Liver (tissue), 9 donors: ENCODE data around the gene DGKB. TPM values are rescaled to one million over a fixed set of nuclear protein-coding genes. Genes with fewer than 3 reads are reported as not detected.

Source experiments
- DNase-seq: peaks from one replicate; pipeline ENCODE4 v3.0.0-alpha.2; 2017; ENCODE audit warnings: low spot score
- H3K27ac ChIP-seq, 2 donors: one replicate each; pipeline ENCODE4 v1.7.0; 2013; ENCODE audit warnings: inconsistent platforms in 2 of 2, low read length in 2 of 2, control low read depth in 1 of 2, low read depth in 1 of 2, mild to moderate bottlenecking in 1 of 2
- H3K27me3 ChIP-seq, 4 donors: one replicate each; pipeline versions ENCODE4 v1.6.1 to v1.7.0; 2013; ENCODE audit warnings: low read length in 3 of 4, inconsistent platforms in 1 of 4, mild to moderate bottlenecking in 1 of 4, moderate library complexity in 1 of 4; ENCODE audit not compliant: control insufficient read depth in 4 of 4, insufficient read depth in 4 of 4
- H3K36me3 ChIP-seq, 4 donors: one replicate each; pipeline versions ENCODE4 v1.6.1 to v1.7.0; 2013; ENCODE audit warnings: low read length in 3 of 4, mild to moderate bottlenecking in 3 of 4, low read depth in 1 of 4, moderate library complexity in 1 of 4; ENCODE audit not compliant: control insufficient read depth in 4 of 4, insufficient read depth in 3 of 4
- H3K4me1 ChIP-seq, 4 donors: one replicate each; pipeline versions ENCODE4 v1.6.1 to v1.7.0; 2013; ENCODE audit warnings: low read length in 3 of 4, mild to moderate bottlenecking in 3 of 4, moderate library complexity in 1 of 4; ENCODE audit not compliant: control insufficient read depth in 4 of 4, insufficient read depth in 4 of 4
- H3K4me3 ChIP-seq, 3 donors: one replicate each; pipeline versions ENCODE4 v1.6.1 to v1.7.0; 2013; ENCODE audit warnings: low read length in 3 of 3, control low read depth in 1 of 3, low read depth in 1 of 3, mild to moderate bottlenecking in 1 of 3
- H3K9ac ChIP-seq, 2 donors: one replicate each; pipeline ENCODE4 v1.7.0; 2013; ENCODE audit warnings: low read length in 2 of 2, mild to moderate bottlenecking in 2 of 2, moderate library complexity in 2 of 2, control low read depth in 1 of 2, low read depth in 1 of 2
- H3K9me3 ChIP-seq, 4 donors: one replicate each; pipeline versions ENCODE4 v1.6.1 to v1.7.0; 2013; ENCODE audit warnings: low read length in 3 of 4; ENCODE audit not compliant: control insufficient read depth in 4 of 4
- CTCF ChIP-seq: fragments of 150-350 bp; IDR thresholded peaks from 2 replicates; pipeline ENCODE4 v1.5.1; 2017; ENCODE audit warnings: improper control_type of control experiment, low read depth, low read length; ENCODE audit not compliant: missing input control
- EGR1 ChIP-seq, 2 donors: IDR thresholded peaks; 2 replicates each; pipeline ENCODE4 v1.6.1; 2016 to 2018; ENCODE audit warnings: antibody characterized with exemption in 2 of 2, low read depth in 2 of 2
- FOXA1 ChIP-seq: IDR thresholded peaks from 2 replicates; pipeline ENCODE4 v1.6.1; 2016; ENCODE audit warnings: antibody characterized with exemption
- FOXA2 ChIP-seq: IDR thresholded peaks from 2 replicates; pipeline ENCODE4 v1.6.1; 2016; ENCODE audit warnings: antibody characterized with exemption
- GABPA ChIP-seq, 2 donors: IDR thresholded peaks in 1 of 2; conservative IDR thresholded peaks in 1 of 2; 2 replicates each; pipeline ENCODE4 v1.6.1; 2016; ENCODE audit warnings: antibody characterized with exemption in 2 of 2, mild to moderate bottlenecking in 1 of 2, moderate library complexity in 1 of 2
- HNF4A ChIP-seq, 2 donors: conservative IDR thresholded peaks; 2 replicates each; pipeline ENCODE4 v1.6.1; 2016; ENCODE audit warnings: antibody characterized with exemption in 2 of 2, mild to moderate bottlenecking in 2 of 2
- HNF4G ChIP-seq: IDR thresholded peaks from 2 replicates; pipeline ENCODE4 v1.6.1; 2016; ENCODE audit warnings: antibody characterized with exemption
- NR2F2 ChIP-seq: IDR thresholded peaks from 2 replicates; pipeline ENCODE4 v1.6.1; 2016; ENCODE audit warnings: antibody characterized with exemption
- RAD21 ChIP-seq, 2 donors: IDR thresholded peaks; 2 replicates each; pipeline ENCODE4 v1.6.1; 2016; ENCODE audit warnings: antibody characterized with exemption in 2 of 2, mild to moderate bottlenecking in 2 of 2
- RXRA ChIP-seq, 2 donors: IDR thresholded peaks; 2 replicates each; pipeline ENCODE4 v1.6.1; 2017 to 2018; ENCODE audit warnings: antibody characterized with exemption in 2 of 2, mild to moderate bottlenecking in 1 of 2
- SP1 ChIP-seq: IDR thresholded peaks from 2 replicates; pipeline ENCODE4 v1.6.1; 2018; ENCODE audit warnings: antibody characterized with exemption, mild to moderate bottlenecking
- TAF1 ChIP-seq: conservative IDR thresholded peaks from 2 replicates; pipeline ENCODE4 v1.6.1; 2016; ENCODE audit warnings: antibody characterized with exemption, mild to moderate bottlenecking
- YY1 ChIP-seq: IDR thresholded peaks from 2 replicates; pipeline ENCODE4 v1.6.1; 2016; ENCODE audit warnings: antibody characterized with exemption, mild to moderate bottlenecking
- WGBS: extraction: QIAGEN DNeasy Blood & Tissue Kit; methylation state at CpG from one replicate; pipeline ENCODE4 v1.1.7; 2013; 5-methylcytosine and 5-hydroxymethylcytosine counted together
- polyA plus RNA-seq, 2 donors: library from polyadenylated mRNA; stranded (reverse) in 1 of 2; unstranded in 1 of 2; fragments of 200-250 nt in 1 of 2; fragments of >200 nt in 1 of 2; fragmentation: Nextera tagmentation in 1 of 2; extraction: Ambion mirVana in 1 of 2; gene quantifications; one replicate each; pipeline versions ENCODE4 v1.2.1 to v1.2.3, GENCODE V29; 2013 to 2015
- total RNA-seq, 2 donors: library from RNA; depleted of rRNA; stranded (reverse); fragments of >200 nt; gene quantifications; one replicate each; pipeline ENCODE4 v1.2.3, GENCODE V29; 2014
- TF ChIP-seq, protein P1 (sequence below): IDR thresholded peaks from 2 replicates; pipeline ENCODE4 v1.6.1; 2016; ENCODE audit warnings: antibody characterized with exemption
- TF ChIP-seq, protein P2 (sequence below): IDR thresholded peaks from 2 replicates; pipeline ENCODE4 v1.6.1; 2016; ENCODE audit warnings: antibody characterized with exemption
- donor health status: healthy.
- donor health status: healthy.
- donor health status: healthy.
- donor health status: healthy.
- donor health status: healthy.

The DGKB gene
- total and polyA plus RNA-seq, 4 donors, result 0.09 to 0.42 TPM; not detected in 2

- Histone ChIP-seq H3K36me3 (peaks cover 0 to 1% (median 0%) of the 10 kb centered on the region in 4 donors), H3K27ac (no peak overlapping the region), H3K27me3 (no peaks in the 10 kb centered on the region), H3K4me1 (peaks cover 0 to 19% (median 9%) of the 10 kb centered on the region in 4 donors), H3K4me3 (no peak overlapping the region), H3K9me3 (no peaks in the 10 kb centered on the region), H3K9ac (no peak overlapping the region)
- 86% methylated on average over 3 of the region's 3 CpGs for WGBS
- no peak for DNase-seq
- TF ChIP-seq, protein P1, sequence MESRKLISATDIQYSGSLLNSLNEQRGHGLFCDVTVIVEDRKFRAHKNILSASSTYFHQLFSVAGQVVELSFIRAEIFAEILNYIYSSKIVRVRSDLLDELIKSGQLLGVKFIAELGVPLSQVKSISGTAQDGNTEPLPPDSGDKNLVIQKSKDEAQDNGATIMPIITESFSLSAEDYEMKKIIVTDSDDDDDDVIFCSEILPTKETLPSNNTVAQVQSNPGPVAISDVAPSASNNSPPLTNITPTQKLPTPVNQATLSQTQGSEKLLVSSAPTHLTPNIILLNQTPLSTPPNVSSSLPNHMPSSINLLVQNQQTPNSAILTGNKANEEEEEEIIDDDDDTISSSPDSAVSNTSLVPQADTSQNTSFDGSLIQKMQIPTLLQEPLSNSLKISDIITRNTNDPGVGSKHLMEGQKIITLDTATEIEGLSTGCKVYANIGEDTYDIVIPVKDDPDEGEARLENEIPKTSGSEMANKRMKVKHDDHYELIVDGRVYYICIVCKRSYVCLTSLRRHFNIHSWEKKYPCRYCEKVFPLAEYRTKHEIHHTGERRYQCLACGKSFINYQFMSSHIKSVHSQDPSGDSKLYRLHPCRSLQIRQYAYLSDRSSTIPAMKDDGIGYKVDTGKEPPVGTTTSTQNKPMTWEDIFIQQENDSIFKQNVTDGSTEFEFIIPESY, result no peak
- TF ChIP-seq HNF4A (conservative IDR thresholded peaks at IDR 0.05), result no peak
- TF ChIP-seq EGR1 (IDR thresholded peaks at IDR 0.05; ENCODE audit: low read depth in 2 of 2), result no peak
These were observed 181.8 kb downstream of the DGKB start for GRCh38 chr7:14720785-14721184.

- Histone ChIP-seq H3K27me3 (no peaks in the 10 kb centered on the region), H3K27ac (no peak overlapping the region), H3K4me1 (peaks cover 0 to 28% (median 17%) of the 10 kb centered on the region in 4 donors), H3K4me3 (peak overlapping the region in 1 of 3 donors; percentile 26), H3K9ac (no peak overlapping the region), H3K9me3 (no peaks in the 10 kb centered on the region), H3K36me3 (no peaks in the 10 kb centered on the region)
- no peak for TF ChIP-seq FOXA2
- no peak for TF ChIP-seq NR2F2
- no peak for TF ChIP-seq EGR1 (IDR thresholded peaks at IDR 0.05; ENCODE audit: low read depth in 2 of 2)
- TF ChIP-seq, protein P1, result no peak
- no peak for TF ChIP-seq HNF4A (conservative IDR thresholded peaks at IDR 0.05)
- no peak for TF ChIP-seq RXRA (IDR thresholded peaks at IDR 0.05)
- TF ChIP-seq RAD21 (IDR thresholded peaks at IDR 0.05), result peak; percentile 85 to 89
- TF ChIP-seq GABPA (IDR thresholded peaks at IDR 0.05 in 1 of 2, conservative IDR thresholded peaks at IDR 0.05 in 1 of 2), result no peak
- no peak for TF ChIP-seq HNF4G
- no peak for TF ChIP-seq TAF1
- TF ChIP-seq SP1, result no peak
- TF ChIP-seq, protein P2, sequence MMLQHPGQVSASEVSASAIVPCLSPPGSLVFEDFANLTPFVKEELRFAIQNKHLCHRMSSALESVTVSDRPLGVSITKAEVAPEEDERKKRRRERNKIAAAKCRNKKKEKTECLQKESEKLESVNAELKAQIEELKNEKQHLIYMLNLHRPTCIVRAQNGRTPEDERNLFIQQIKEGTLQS, result no peak
- TF ChIP-seq CTCF, result peak; percentile 57
- TF ChIP-seq FOXA1, result no peak
- peak; percentile 26 for TF ChIP-seq YY1
- WGBS, result 22% methylated on average over 1 of the region's 1 CpG
- DNase-seq, result no peak
These were observed 184.7 kb downstream of the DGKB start for GRCh38 chr7:14717816-14718215.
